UCSD-AML1 (cell line): Measurements from ENCODE around the gene APOB.

Experiments
- DNase-seq: peaks from one replicate; lab custom pipeline; 2025; ENCODE audit not compliant: unreplicated experiment; lab: John Stamatoyannopoulos, UW

APOB gene, protein sequence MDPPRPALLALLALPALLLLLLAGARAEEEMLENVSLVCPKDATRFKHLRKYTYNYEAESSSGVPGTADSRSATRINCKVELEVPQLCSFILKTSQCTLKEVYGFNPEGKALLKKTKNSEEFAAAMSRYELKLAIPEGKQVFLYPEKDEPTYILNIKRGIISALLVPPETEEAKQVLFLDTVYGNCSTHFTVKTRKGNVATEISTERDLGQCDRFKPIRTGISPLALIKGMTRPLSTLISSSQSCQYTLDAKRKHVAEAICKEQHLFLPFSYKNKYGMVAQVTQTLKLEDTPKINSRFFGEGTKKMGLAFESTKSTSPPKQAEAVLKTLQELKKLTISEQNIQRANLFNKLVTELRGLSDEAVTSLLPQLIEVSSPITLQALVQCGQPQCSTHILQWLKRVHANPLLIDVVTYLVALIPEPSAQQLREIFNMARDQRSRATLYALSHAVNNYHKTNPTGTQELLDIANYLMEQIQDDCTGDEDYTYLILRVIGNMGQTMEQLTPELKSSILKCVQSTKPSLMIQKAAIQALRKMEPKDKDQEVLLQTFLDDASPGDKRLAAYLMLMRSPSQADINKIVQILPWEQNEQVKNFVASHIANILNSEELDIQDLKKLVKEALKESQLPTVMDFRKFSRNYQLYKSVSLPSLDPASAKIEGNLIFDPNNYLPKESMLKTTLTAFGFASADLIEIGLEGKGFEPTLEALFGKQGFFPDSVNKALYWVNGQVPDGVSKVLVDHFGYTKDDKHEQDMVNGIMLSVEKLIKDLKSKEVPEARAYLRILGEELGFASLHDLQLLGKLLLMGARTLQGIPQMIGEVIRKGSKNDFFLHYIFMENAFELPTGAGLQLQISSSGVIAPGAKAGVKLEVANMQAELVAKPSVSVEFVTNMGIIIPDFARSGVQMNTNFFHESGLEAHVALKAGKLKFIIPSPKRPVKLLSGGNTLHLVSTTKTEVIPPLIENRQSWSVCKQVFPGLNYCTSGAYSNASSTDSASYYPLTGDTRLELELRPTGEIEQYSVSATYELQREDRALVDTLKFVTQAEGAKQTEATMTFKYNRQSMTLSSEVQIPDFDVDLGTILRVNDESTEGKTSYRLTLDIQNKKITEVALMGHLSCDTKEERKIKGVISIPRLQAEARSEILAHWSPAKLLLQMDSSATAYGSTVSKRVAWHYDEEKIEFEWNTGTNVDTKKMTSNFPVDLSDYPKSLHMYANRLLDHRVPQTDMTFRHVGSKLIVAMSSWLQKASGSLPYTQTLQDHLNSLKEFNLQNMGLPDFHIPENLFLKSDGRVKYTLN (N-terminal part only)

DNA sequence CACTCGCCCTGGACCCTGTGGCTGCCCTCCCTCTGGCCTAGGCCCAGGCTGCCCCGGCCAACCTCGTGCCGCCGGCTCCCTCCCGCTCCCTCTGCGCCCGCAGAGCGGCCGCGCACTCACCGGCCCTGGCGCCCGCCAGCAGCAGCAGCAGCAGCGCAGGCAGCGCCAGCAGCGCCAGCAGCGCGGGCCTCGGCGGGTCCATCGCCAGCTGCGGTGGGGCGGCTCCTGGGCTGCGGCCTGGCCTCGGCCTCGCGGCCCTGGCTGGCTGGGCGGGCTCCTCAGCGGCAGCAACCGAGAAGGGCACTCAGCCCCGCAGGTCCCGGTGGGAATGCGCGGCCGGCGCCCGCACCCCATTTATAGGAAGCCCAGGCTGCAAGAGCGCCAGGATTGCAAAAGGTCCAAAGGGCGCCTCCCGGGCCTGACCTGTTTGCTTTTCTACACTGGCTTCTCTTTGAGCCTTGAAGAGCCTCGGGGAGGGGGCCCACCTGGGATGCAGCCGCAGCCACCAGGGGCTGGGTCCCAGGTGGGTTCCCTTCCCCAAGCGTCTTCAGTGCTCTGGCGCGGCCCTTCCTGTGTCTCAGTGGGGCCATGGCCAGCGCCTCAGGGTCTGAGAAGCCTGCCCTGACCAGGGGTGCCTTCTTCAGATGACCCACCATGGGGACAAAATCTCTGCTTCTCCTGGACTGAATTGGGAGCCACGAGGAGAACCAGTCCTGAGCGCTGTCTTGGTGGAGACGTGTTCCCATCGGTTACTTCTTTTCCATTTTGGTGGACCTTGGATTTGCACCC lies at the start of gene APOB:
TSS of gene APOB (minus strand) at position 330 of the 789 bp plus-strand sequence. CDS start at position 202, 128 bp downstream.
- DNase-seq, result no peak

DNA sequence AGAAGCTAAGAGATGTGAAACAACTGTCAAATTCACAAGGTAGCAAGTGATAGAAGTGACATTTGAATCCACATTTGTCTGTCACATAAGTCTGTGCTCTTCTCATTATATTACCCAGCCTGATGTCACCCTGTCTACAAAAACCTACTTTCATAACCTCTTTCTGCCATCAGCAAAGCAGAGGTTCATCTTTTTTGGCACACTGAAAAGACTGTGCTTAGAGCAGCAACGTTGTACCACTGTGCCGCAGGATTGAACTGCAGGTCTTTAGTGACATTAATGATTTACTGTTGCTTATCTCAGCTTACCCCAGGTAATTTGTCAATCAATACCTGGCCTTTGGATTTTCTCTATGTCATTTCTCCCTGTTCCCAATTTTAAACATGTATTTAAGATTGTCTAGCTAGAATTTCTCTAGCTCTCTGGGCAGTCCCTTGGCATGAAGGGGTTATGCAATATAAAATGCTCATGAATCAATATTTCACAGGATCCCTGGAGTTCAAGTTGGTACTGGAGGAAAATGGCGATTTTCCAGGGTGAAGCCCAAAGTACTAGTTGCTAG lies 48.5 kb upstream of the APOB start:
- no peak for DNase-seq

DNA sequence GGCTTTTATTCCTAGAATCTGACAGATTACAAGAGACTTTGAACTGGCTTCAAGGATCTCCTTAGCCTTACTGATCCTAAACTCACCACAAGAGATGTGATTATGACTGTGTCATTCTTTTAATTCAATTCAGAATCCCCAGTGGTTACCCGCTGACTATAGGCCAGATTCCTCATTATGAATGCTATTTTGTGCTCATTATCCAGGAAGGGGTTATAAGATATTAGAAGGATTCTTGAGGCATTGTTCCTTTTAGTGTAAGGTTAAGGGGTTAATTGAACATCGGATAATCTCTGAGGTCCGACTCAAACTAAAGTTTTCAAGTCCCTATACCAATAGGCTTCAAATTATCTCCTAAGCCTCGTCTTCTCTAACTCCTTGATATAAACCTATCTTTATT lies 40.5 kb upstream of the APOB start:
- DNase-seq, result no peak

DNA sequence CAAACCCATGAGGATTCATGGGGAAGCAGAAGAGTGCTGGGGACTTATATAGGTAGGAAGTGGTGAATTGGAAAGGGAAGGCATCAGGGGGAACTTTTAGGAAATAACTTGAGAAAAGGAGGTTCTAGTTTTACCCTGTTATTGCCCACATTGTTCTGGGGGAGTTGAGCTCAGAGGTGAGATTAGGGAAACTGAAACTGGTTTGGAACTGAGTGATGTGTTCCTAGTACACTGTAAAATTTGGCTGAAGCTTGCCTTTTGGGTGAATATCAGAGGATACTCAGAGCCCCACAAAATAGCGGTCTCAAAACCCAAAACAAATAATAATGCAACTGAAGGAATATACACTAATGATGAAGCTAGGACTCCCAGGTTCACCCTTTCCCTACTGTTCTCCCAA lies 39.6 kb upstream of the APOB start:
- no peak for DNase-seq

DNA sequence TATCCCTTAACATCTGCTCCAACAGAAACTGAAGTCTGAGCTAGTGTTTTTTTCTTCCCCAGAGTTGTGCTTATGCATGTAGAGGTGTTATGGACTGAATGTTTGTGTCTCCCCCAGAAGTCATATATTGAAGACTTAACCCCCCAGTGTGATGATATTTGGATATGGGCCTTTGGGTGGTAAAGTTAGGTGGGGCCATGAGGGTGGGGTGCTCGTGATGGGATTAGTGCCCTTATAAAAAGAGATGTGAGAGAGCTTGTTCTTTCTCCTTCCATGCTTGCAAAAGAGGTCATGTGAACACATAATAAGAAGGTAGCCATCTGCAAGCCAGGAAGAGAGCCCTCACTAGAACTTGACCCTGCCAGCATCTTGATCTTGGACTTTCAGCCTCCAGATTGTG lies 34.4 kb upstream of the APOB start:
- no peak for DNase-seq

DNA sequence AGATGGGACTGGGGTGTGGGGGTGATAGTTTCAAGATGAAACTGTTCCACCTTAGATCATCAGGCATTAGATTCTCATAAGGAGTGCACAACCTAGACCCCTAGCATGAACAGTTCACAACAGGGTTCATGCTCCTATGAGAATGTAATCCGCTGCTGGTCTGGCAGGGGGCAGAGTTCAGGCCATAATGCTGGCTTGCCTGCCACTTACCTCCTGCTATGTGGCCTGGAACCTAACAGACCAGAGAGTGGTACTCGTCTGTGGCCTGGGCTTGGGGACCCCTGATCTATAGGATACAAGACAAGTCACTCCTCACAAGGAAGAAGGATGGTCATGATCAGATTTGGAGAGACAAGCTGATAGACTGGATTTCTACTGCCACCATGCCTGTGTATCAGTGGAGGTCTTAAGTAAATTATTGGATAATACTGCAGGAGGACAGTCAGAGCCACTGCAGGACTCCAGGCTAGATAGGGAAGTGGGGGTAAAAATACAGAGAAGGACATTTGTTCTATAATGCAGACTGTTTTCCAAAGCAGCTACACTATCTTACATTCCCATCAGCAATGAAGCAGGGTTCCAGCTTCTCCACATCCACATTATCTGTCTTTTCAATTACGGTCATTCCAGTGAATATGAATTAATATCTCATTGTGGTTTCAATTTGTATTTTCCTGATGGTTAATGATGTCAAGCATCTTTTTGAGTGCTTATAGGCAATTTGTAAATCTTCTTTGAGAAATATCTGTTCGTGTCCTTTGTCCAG lies 28.8 kb upstream of the APOB start:
- no peak for DNase-seq

DNA sequence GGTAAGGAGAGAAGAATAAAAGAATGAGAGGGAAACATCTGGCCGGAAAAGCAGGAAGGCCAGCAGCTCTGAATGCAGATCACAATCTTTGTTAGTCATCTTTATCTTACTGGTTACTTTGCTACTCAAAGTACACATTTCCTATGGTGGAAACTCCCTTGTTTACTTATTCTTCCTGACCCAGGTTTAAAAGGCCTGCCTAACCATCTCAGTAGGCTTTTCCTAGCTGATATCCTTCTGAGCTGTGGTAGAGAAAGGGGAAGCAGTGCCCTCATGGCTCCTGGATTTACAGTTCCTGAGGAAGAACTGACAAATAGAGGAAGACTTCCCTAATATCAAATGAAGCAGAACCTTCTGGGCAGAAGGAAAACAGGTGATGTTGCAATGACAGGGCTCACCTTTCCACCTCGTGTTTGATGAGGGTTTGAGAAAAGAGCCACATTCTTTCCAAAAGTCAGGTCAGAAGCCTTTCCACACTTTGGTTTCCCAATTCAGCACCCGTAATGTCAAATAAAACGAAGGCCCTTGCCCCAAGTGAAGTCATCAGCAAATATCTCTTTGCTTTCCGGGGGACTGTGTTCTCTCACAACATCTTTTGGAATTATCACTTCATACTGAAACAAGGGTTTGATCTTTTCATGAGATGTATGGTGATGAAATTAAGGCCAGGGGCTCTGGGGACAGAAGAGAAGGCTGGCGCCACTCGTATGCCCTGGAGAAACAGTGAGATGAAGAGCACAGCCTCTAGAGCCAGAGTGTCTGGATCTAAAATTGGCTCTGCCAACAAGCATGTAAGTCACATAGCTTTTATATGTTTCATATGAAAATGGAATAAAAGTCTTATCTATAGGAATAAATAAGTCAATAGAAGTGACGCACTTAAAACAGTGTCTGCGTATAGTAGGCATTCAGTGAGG lies 26.7 kb upstream of the APOB start:
- no peak for DNase-seq

DNA sequence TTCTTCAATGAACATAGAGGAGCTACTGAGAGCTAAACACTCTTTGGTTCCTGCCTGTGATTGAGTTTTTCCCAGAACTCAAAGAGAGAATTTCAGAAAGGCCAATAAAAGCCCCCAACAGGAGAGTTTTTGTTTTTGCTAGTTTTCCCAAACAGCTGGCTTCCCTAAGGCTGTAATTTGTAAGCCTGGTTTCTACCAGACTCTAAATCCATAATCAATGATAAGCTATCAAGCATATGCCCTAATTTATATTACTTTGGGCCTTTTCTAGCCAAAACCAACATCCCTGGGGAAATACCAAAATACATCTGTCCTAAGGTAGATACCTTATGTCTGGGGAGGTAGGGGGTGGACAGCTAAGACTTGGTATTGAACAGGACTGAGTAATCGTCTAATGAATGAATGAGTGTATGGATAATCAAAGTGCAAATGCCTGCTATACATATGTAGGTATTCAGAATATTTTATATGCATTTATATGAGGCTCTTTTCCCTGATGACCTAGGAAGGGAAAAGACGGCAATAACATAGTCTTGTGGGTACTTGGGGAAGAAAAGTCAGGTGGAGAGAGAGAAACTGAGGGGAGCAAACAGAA lies 26.0 kb upstream of the APOB start:
- no peak for DNase-seq

DNA sequence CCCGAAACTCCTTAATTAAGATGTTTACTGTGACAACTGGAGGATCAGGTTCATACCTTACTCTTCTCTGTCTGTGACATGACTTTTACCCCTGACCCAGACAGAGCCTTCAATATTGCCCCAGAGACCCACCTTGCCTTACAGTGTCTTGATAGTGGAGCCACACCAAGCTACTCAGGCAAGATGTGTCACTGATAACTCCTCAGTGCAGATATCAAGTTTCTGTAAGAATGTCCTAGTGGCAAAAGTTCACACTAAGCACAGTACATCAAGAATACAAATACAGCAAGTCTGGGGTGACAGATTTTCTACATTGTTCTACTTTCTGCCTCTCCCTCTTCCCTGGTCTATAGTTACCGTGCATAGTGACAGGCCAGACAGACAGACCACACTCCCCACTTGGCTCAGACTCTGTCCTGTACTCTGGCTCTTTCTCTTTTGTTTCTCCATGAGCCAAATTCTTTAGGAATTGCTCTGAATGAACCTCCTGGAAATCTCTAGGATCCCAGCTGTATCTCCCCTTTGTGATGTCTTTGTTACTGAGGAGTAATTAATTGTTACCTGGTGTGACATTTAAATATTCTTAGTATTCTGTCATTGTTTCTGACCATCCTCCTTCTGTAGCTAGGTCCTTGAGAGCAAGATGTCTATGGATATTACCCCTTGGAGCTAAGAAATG lies 24.1 kb upstream of the APOB start:
- DNase-seq, result no peak

DNA sequence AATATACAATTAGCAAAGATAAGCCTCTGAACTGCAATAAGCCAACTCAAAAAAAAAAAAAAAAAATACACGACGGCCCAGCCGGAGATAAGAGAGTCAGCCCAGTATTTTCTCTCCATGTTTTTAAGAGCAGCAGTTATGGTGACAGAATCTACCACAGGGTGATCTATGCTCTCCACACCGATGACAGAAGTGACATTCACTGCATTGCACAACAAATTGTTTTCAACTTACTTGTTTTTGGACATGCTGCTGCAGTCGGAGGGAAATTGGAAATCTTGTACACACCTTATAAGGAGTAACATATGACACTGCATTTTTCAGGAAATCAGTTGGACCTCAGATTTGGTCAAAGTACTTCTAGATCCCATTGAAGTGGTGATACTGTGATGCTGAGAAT lies 23.3 kb upstream of the APOB start:
- no peak for DNase-seq

DNA sequence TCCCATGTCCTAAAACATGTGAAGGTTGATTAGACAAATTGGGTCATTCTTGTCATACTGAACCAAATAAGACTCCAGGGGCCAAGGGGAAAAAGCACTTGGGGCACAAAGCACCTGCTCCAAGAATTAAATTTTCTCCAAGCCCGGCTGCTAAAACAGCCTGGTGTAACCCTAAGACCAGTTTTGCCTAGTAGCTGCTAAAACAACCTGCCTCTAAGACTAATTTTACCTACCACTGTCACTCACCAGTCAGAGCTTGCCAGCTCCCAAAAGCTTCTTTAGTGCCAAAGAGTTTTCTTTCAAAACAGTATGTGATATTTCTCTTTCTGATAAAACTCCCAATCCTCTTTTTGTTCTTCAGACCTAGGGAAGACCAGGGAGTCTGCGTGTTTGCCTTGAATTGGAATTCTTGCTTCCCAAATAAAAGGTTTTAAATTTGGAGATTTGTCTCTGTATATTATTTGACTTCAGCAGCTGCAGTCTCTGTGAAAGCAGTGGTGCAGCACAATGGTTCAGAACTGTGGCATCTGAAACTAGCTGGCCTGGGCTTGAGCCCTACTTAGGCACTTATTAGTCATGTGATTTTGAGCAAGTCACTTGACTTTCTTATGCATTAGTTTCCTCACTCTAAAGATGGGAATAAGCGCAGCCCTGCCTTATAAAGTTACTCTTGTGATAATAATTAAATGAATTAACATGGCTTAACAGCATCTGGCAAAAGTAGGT lies 16.2 kb upstream of the APOB start:
- no peak for DNase-seq

DNA sequence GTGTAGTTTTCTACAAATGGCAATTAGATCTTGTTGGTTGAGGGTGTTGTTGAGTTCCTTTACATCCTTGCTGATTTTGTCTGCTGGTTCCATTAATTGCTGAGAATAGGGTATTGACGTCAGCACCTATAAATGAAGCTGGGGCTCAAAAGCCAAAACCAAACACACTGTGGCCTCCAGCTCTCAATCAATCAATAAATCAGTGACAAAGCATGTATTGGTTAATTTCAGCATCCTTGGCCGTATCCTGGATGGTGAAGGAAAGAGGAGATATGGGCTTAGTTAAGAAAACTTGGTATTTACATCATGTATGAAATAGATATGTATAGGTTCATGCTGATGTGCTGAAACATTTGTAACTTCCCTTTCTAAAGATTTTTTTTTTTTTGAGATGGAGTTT lies 13.2 kb upstream of the APOB start:
- DNase-seq, result no peak

DNA sequence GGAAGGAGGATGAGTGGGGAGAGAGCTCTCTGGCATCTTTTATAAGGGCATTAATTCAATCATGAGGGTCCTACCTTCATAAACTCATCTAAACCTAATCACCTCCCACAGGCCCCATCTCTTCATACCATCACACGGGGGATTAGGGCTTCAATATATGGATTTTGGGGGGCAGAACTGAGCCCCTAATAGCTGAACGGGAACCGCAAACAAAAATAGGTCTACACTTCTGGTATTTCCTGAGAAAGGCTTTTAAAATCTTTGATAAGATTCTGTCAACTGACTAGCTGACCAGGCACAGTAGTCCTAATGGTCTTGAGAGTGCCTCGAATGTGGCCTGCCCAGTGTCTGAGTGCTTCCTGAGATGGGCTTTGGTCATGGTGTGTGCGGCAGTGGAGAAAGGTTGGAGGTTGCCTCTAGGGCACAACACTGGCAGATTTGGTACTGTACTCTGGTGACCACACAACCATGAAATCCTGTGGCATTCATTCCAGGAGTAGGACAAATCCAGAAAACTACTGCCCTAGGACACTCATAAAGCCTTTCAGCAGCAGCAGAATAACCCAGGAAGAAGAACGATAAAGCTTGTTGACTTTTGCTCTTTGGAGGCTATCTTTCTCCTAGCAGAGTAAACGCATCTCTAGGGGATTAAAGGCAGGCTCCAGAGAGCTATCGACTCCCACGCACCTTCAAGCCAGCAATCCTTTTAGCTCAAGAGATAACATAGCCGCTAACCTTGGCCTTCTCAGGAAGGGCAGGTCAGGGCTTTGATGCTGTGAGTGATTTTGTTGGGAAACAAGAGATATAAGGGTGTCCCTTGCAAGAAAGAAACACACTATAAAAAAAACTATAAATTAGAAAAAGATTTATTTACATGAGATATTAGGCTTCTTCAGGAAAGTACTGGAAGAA lies 12.3 kb upstream of the APOB start:
- no peak for DNase-seq

DNA sequence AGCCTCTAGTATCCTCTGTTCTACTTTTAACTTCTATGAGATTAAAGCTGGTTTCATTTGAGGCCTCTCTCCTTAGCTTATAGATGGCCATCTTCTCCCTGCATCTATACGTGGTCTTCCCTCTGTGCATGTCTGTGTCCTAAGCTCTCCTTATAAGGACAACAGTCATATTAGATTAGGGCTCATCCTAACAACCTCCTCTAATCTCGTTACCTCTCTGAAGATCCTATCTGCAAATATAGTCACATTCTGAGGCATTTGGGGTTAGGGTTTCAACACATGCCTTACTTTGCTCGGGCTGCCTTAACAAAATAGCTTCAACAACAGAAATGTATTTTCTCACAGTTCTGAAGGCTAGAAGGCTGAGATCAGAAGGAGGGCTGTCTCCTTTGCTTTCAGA lies 11.6 kb upstream of the APOB start:
- DNase-seq, result no peak

DNA sequence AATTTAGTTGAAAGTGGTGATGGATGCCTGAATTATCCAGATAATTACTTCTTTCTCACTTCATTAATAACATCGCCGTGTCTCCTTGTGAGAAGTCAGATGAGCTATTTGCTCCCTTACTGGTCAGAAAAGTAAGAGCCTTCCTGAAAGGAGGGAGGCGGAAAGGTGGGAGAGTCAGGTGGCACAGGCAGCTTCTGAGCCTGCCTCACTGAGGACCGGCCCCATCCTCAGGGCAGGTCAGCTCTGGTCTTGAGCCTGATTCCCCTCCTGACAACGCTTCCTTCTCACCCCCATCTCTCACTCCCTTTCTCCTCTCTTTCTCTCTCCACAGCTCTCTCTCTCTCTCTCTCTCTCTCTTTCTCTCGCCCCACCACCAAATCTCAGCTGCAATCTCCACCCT lies 10.1 kb upstream of the APOB start:
- DNase-seq, result no peak

DNA sequence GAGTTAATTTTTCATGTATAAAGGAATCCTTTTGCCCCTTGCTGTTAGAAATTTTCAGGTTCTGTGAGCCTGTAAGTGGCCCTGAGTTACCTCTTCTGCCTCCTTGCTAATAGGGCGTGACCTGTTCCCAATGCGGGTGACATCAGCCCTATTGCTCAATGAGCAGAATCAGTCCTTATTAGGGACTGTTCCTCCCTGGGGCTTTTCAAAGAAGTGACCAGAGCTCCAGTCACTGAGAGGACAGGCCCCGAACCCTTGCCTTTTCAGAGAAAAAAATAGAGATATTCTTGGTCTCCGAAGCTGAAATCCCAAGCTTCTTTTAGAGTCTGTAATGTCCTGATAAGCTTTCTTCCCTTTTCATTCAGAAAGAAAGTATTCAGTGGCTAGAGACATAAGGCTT lies 8.2 kb upstream of the APOB start:
- no peak for DNase-seq
